Hepatocyte (in vitro differentiated cells): ENCODE results near the gene UBXN11. TPM values are rescaled to one million over a fixed set of nuclear protein-coding genes. Genes with fewer than 3 reads are reported as not detected.

Source experiments
- DNase-seq: peaks from one replicate; pipeline ENCODE4 v3.0.0-alpha.2; 2016; ENCODE audit warnings: low spot score
- H2AFZ ChIP-seq: fragments of 200-600 bp; sonication (generic); 2 replicates; pipeline ENCODE4 v1.6.0; 2016; ENCODE audit warnings: antibody characterized with exemption, mild to moderate bottlenecking
- H3K27ac ChIP-seq: fragments of 200-600 bp; sonication (generic); 2 replicates; pipeline ENCODE4 v1.5.1; 2016; ENCODE audit warnings: mild to moderate bottlenecking
- H3K27me3 ChIP-seq: fragments of 200-600 bp; sonication (generic); 2 replicates; pipeline ENCODE4 v1.6.1; 2016
- H3K36me3 ChIP-seq: fragments of 200-600 bp; sonication (generic); replicated peaks from 2 replicates; pipeline ENCODE4 v1.5.1; 2016; ENCODE audit warnings: low read depth; ENCODE audit not compliant: insufficient read depth
- H3K4me1 ChIP-seq: fragments of 200-600 bp; sonication (generic); 2 replicates; pipeline ENCODE4 v1.5.1; 2016; ENCODE audit warnings: mild to moderate bottlenecking, moderate library complexity; ENCODE audit not compliant: insufficient read depth
- H3K4me2 ChIP-seq: fragments of 200-600 bp; sonication (generic); 2 replicates; pipeline ENCODE4 v1.6.0; 2016
- H3K4me3 ChIP-seq: fragments of 200-600 bp; sonication (generic); 2 replicates; pipeline ENCODE4 v1.5.1; 2016; ENCODE audit warnings: mild to moderate bottlenecking
- H3K79me2 ChIP-seq: fragments of 200-600 bp; sonication (generic); 2 replicates; pipeline ENCODE4 v1.6.0; 2017; ENCODE audit warnings: mild to moderate bottlenecking
- H3K9me2 ChIP-seq: fragments of 200-600 bp; sonication (generic); replicated peaks from 2 replicates; pipeline ENCODE4 v1.6.0; 2017; ENCODE audit warnings: mild to moderate bottlenecking; ENCODE audit not compliant: insufficient read depth
- H3K9me3 ChIP-seq: fragments of 200-600 bp; sonication (generic); 2 replicates; pipeline ENCODE4 v1.5.1; 2016; ENCODE audit warnings: low read depth, mild to moderate bottlenecking
- H4K20me1 ChIP-seq: fragments of 200-600 bp; sonication (generic); 2 replicates; pipeline ENCODE4 v1.6.0; 2016; ENCODE audit warnings: mild to moderate bottlenecking; ENCODE audit not compliant: insufficient read depth, poor library complexity, severe bottlenecking
- CTCF ChIP-seq: fragments of 200-600 bp; sonication (generic); IDR thresholded peaks from 2 replicates; pipeline ENCODE4 v1.5.1; 2016; ENCODE audit warnings: antibody characterized with exemption, mild to moderate bottlenecking; ENCODE audit not compliant: poor library complexity
- EZH2 ChIP-seq: fragments of 200-600 bp; sonication (generic); IDR thresholded peaks from 2 replicates; pipeline ENCODE4 v1.6.1; 2016; ENCODE audit warnings: antibody characterized with exemption, mild to moderate bottlenecking, borderline replicate concordance
- EZH2phosphoT487 ChIP-seq: fragments of 200-600 bp; sonication (generic); IDR thresholded peaks from one replicate; pipeline ENCODE4 v1.6.1; 2018; ENCODE audit warnings: antibody characterized with exemption, mild to moderate bottlenecking, low read depth, moderate library complexity; ENCODE audit not compliant: unreplicated experiment, severe bottlenecking
- WGBS: methylation state at CpG from one replicate; pipeline ENCODE4 v1.1.6; 2016; ENCODE audit warnings: low lambda C conversion rate; ENCODE audit errors: missing lambda C conversion rate; 5-methylcytosine and 5-hydroxymethylcytosine counted together
- polyA plus RNA-seq: library from polyadenylated mRNA; unstranded; fragments of >200 nt; fragmentation: Nextera tagmentation; extraction: Ambion mirVana; gene quantifications from 2 replicates; pipeline ENCODE4 v1.2.1, GENCODE V29; 2016
- total RNA-seq: library from RNA; depleted of rRNA; stranded (reverse); fragments of >200 nt; gene quantifications from 2 replicates; pipeline ENCODE4 v1.2.3, GENCODE V29; 2014

UBXN11 gene
- total and polyA plus RNA-seq, 2 experiments from 2014 or later, result 3.1 to 17.1 TPM

GRCh38 chr1:26269198-26269550, 37.3 kb downstream of the UBXN11 start:
- Histone ChIP-seq H4K20me1 (no peaks in the 10 kb centered on the region), H3K4me2 (no peak overlapping the region), H3K9me3 (no peaks in the 10 kb centered on the region), H3K79me2 (no peaks in the 10 kb centered on the region), H3K4me3 (no peak overlapping the region), H3K27me3 (no peaks in the 10 kb centered on the region), H2AFZ (no peak overlapping the region), H3K36me3 (no peaks in the 10 kb centered on the region), H3K27ac (peak overlapping the region; percentile 92), H3K9me2 (no peaks in the 10 kb centered on the region), H3K4me1 (peaks cover 5% of the 10 kb centered on the region)
- TF ChIP-seq CTCF, result no peak
- TF ChIP-seq EZH2phosphoT487, result no peak
- no peak for TF ChIP-seq EZH2
- WGBS, result 91% methylated on average over 4 of the region's 4 CpGs
- no peak for DNase-seq

GRCh38 chr1:26268290-26269197, 37.9 kb downstream of the UBXN11 start:
- no peak for DNase-seq
- Histone ChIP-seq H3K27me3 (no peaks in the 10 kb centered on the region), H4K20me1 (no peaks in the 10 kb centered on the region), H3K4me2 (no peak overlapping the region), H3K79me2 (no peaks in the 10 kb centered on the region), H3K9me3 (no peaks in the 10 kb centered on the region), H3K4me3 (no peak overlapping the region), H3K4me1 (peaks cover 5% of the 10 kb centered on the region), H3K9me2 (no peaks in the 10 kb centered on the region), H3K27ac (peak overlapping the region; percentile 92), H2AFZ (no peak overlapping the region), H3K36me3 (no peaks in the 10 kb centered on the region)
- no peak for TF ChIP-seq CTCF
- no peak for TF ChIP-seq EZH2
- no peak for TF ChIP-seq EZH2phosphoT487
- WGBS, result 76% methylated on average over 9 of the region's 9 CpGs

- Histone ChIP-seq H3K27ac (no peak overlapping the region), H3K9me3 (no peaks in the 10 kb centered on the region), H3K27me3 (no peaks in the 10 kb centered on the region), H3K4me1 (peaks cover 5% of the 10 kb centered on the region), H4K20me1 (no peaks in the 10 kb centered on the region), H3K9me2 (no peaks in the 10 kb centered on the region), H2AFZ (no peak overlapping the region), H3K4me2 (no peak overlapping the region), H3K4me3 (no peak overlapping the region), H3K79me2 (no peaks in the 10 kb centered on the region), H3K36me3 (no peaks in the 10 kb centered on the region)
- WGBS, result 94% methylated on average over 1 of the region's 1 CpG
- TF ChIP-seq EZH2phosphoT487 (no peak), EZH2 (no peak), CTCF (no peak)
- no peak for DNase-seq
Observed at GRCh38 chr1:26265405-26265804, 41.0 kb downstream of the UBXN11 start.
